Measurements from ENCODE around the gene MALSU1. TPM values are rescaled to one million over a fixed set of nuclear protein-coding genes. Genes with fewer than 3 reads are reported as not detected.

MALSU1 gene
- total and polyA plus RNA-seq, 4 donors, result 30.3 to 84.6 (median 40.5) TPM

DNA sequence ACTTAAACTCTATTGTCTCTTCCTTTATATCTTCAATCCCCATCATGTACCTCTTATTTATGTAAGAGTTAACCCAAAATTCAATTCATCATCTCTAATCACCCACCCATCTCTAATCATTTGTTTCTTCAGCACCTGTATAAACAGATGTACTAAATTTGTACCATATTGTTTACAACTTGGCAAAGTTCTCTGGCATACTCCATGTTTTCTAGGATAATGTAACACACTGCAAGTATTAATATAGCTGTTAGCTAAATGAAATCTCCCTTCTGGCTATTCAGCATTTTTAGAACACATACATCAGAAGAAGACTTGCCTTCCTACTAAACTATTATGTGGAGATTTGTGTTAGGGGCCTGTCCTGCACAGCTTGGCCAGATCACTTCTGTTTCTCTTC, 33.1 kb downstream of the MALSU1 start (continued):
- TF ChIP-seq, protein P1, sequence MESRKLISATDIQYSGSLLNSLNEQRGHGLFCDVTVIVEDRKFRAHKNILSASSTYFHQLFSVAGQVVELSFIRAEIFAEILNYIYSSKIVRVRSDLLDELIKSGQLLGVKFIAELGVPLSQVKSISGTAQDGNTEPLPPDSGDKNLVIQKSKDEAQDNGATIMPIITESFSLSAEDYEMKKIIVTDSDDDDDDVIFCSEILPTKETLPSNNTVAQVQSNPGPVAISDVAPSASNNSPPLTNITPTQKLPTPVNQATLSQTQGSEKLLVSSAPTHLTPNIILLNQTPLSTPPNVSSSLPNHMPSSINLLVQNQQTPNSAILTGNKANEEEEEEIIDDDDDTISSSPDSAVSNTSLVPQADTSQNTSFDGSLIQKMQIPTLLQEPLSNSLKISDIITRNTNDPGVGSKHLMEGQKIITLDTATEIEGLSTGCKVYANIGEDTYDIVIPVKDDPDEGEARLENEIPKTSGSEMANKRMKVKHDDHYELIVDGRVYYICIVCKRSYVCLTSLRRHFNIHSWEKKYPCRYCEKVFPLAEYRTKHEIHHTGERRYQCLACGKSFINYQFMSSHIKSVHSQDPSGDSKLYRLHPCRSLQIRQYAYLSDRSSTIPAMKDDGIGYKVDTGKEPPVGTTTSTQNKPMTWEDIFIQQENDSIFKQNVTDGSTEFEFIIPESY (IDR thresholded peaks at IDR 0.05), result no peak
- no peak for TF ChIP-seq YY1 (IDR thresholded peaks at IDR 0.05)
- no peak for TF ChIP-seq RXRA (IDR thresholded peaks at IDR 0.05)
- no peak for TF ChIP-seq FOXA2 (IDR thresholded peaks at IDR 0.05)
- no peak for TF ChIP-seq FOXA1 (IDR thresholded peaks at IDR 0.05)
- TF ChIP-seq TAF1 (conservative IDR thresholded peaks at IDR 0.05), result no peak

DNA sequence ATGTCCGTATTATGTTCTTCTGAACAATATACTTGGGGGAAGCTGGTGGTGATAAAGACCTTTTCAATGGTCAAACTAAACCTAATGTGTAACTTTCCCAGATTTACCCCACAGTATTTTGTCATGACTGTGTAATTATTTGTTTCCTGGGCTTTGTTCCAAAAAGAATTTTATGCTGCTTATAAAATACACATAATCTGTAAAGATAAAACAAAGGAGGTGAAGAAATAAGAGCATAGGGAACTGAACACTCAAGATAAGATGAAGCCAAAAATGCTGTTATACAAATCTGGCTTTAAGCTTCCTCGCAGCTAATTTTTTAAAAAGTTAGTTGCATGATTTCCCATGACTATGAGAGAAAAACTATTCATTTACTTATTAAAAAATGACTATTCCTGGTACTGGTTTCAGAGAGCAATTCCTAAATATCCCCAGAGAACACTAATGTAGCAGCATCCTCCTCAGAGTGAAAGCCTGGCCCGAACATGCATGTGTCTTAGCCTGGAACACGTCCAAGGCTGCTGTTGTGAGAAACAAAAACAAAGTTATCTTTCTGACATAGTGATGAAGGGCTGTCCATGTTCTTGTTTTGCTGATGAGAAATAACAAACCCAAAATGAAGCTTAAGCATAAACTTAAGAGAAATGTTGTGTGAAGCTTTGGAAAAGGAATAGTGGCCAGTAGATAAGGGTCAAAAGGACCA, 33.9 kb downstream of the MALSU1 start:
- TF ChIP-seq FOXA1 (IDR thresholded peaks at IDR 0.05) (no peak), TAF1 (conservative IDR thresholded peaks at IDR 0.05) (no peak), SP1 (IDR thresholded peaks at IDR 0.05) (no peak), EGR1 (IDR thresholded peaks at IDR 0.05; ENCODE audit: low read depth in 2 of 2) (no peak), JUND (IDR thresholded peaks at IDR 0.05) (no peak), NR2F2 (IDR thresholded peaks at IDR 0.05) (no peak), FOXA2 (IDR thresholded peaks at IDR 0.05) (no peak), YY1 (IDR thresholded peaks at IDR 0.05) (no peak), GABPA (IDR thresholded peaks at IDR 0.05 in 1 of 2, conservative IDR thresholded peaks at IDR 0.05 in 1 of 2) (no peak), HNF4G (IDR thresholded peaks at IDR 0.05) (no peak), HNF4A (conservative IDR thresholded peaks at IDR 0.05) (no peak), RXRA (IDR thresholded peaks at IDR 0.05) (no peak)
- TF ChIP-seq, protein P2, sequence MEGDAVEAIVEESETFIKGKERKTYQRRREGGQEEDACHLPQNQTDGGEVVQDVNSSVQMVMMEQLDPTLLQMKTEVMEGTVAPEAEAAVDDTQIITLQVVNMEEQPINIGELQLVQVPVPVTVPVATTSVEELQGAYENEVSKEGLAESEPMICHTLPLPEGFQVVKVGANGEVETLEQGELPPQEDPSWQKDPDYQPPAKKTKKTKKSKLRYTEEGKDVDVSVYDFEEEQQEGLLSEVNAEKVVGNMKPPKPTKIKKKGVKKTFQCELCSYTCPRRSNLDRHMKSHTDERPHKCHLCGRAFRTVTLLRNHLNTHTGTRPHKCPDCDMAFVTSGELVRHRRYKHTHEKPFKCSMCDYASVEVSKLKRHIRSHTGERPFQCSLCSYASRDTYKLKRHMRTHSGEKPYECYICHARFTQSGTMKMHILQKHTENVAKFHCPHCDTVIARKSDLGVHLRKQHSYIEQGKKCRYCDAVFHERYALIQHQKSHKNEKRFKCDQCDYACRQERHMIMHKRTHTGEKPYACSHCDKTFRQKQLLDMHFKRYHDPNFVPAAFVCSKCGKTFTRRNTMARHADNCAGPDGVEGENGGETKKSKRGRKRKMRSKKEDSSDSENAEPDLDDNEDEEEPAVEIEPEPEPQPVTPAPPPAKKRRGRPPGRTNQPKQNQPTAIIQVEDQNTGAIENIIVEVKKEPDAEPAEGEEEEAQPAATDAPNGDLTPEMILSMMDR (IDR thresholded peaks at IDR 0.05; ENCODE audit: low read depth, low read length, missing input control), result no peak
- TF ChIP-seq, protein P3, sequence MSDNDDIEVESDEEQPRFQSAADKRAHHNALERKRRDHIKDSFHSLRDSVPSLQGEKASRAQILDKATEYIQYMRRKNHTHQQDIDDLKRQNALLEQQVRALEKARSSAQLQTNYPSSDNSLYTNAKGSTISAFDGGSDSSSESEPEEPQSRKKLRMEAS (IDR thresholded peaks at IDR 0.05), result no peak
- TF ChIP-seq, protein P4, sequence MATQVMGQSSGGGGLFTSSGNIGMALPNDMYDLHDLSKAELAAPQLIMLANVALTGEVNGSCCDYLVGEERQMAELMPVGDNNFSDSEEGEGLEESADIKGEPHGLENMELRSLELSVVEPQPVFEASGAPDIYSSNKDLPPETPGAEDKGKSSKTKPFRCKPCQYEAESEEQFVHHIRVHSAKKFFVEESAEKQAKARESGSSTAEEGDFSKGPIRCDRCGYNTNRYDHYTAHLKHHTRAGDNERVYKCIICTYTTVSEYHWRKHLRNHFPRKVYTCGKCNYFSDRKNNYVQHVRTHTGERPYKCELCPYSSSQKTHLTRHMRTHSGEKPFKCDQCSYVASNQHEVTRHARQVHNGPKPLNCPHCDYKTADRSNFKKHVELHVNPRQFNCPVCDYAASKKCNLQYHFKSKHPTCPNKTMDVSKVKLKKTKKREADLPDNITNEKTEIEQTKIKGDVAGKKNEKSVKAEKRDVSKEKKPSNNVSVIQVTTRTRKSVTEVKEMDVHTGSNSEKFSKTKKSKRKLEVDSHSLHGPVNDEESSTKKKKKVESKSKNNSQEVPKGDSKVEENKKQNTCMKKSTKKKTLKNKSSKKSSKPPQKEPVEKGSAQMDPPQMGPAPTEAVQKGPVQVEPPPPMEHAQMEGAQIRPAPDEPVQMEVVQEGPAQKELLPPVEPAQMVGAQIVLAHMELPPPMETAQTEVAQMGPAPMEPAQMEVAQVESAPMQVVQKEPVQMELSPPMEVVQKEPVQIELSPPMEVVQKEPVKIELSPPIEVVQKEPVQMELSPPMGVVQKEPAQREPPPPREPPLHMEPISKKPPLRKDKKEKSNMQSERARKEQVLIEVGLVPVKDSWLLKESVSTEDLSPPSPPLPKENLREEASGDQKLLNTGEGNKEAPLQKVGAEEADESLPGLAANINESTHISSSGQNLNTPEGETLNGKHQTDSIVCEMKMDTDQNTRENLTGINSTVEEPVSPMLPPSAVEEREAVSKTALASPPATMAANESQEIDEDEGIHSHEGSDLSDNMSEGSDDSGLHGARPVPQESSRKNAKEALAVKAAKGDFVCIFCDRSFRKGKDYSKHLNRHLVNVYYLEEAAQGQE (IDR thresholded peaks at IDR 0.05), result no peak
- TF ChIP-seq, protein P1 (IDR thresholded peaks at IDR 0.05), result no peak
- H3K27ac ChIP-seq (ENCODE audit: low read depth in 1 of 2, low read length in 2 of 2), result peak overlapping the region in 1 of 2 donors; percentile 15
- no peak overlapping the region for H3K9ac ChIP-seq (ENCODE audit: low read depth in 1 of 2, low read length in 2 of 2)
- H3K27me3 ChIP-seq (ENCODE audit: control insufficient read depth in 4 of 4, insufficient read depth in 4 of 4, low read length in 3 of 4), result no peaks in the 10 kb centered on the region
- 18% methylated on average over 4 of the region's 4 CpGs for WGBS
- peaks cover 12 to 55% (median 42%) of the 10 kb centered on the region in 4 donors for H3K4me1 ChIP-seq (ENCODE audit: control insufficient read depth in 4 of 4, insufficient read depth in 4 of 4, low read length in 3 of 4)
- no peak for DNase-seq (ENCODE audit: low spot score)
- H3K4me3 ChIP-seq (ENCODE audit: low read depth in 1 of 3, low read length in 3 of 3), result no peak overlapping the region
- H3K9me3 ChIP-seq (ENCODE audit: control insufficient read depth in 4 of 4, low read length in 3 of 4), result no peaks in the 10 kb centered on the region
- H3K36me3 ChIP-seq (ENCODE audit: control insufficient read depth in 4 of 4, insufficient read depth in 3 of 4, low read depth in 1 of 4, low read length in 3 of 4), result no peaks in the 10 kb centered on the region

Data from liver (tissue), 9 donors.